Stimulated activated naive CD4-positive, alpha-beta T cell treated with Interleukin-2 at 50 U/mL for 16 hours (primary cell): ENCODE data around the gene EVC.
"Not testable (repeated sequence)": the region's sequence is repeated elsewhere in the genome, so short reads cannot be mapped to it uniquely, and the experiment has no call there.

Experiments used
- DNase-seq: peaks from one replicate; lab custom pipeline; 2025; lab: John Stamatoyannopoulos, UW

The EVC gene

GRCh38 chr4:5815641-5816040 lies 104.6 kb downstream of the EVC start:
- DNase-seq, result no peak

GRCh38 chr4:5816101-5816500 lies 105.1 kb downstream of the EVC start:
- no peak for DNase-seq

GRCh38 chr4:5816851-5817375 lies 105.9 kb downstream of the EVC start:
- no peak for DNase-seq

GRCh38 chr4:5821665-5822358 lies 110.8 kb downstream of the EVC start:
- no peak for DNase-seq

GRCh38 chr4:5822619-5823018 lies 111.6 kb downstream of the EVC start:
- no peak for DNase-seq

GRCh38 chr4:5823542-5824211 lies 112.7 kb downstream of the EVC start:
- no peak for DNase-seq

GRCh38 chr4:5824227-5824626 lies 113.2 kb downstream of the EVC start:
- no peak for DNase-seq

GRCh38 chr4:5824635-5825034 lies 113.6 kb downstream of the EVC start:
- DNase-seq, result no peak

- no peak for DNase-seq
These were observed 114.5 kb downstream of the EVC start for GRCh38 chr4:5825321-5826041.

- no peak for DNase-seq
These were observed 115.6 kb downstream of the EVC start for GRCh38 chr4:5826437-5827107.

GRCh38 chr4:5827108-5828004 lies 116.4 kb downstream of the EVC start:
- DNase-seq, result no peak

GRCh38 chr4:5828005-5828391 lies 117.0 kb downstream of the EVC start:
- no peak for DNase-seq

- DNase-seq, result no peak
These were observed 125.9 kb downstream of the EVC start for GRCh38 chr4:5836943-5837342.

GRCh38 chr4:5837483-5837882 lies 126.5 kb downstream of the EVC start:
- not testable (repeated sequence) for DNase-seq

- DNase-seq, result no peak
These were observed 128.3 kb downstream of the EVC start for GRCh38 chr4:5839332-5839731.

- DNase-seq, result no peak
These were observed 129.0 kb downstream of the EVC start for GRCh38 chr4:5839751-5840674.

GRCh38 chr4:5842456-5842855 lies 131.5 kb downstream of the EVC start:
- DNase-seq, result no peak

GRCh38 chr4:5843573-5844530 lies 132.9 kb downstream of the EVC start:
- DNase-seq, result no peak
